D341Med (cell line): ENCODE data around the gene SLC25A40.

Source experiments
- DNase-seq: peaks from one replicate; pipeline ENCODE4 v3.0.0; 2012; ENCODE audit warnings: low spot score

Gene SLC25A40

DNA sequence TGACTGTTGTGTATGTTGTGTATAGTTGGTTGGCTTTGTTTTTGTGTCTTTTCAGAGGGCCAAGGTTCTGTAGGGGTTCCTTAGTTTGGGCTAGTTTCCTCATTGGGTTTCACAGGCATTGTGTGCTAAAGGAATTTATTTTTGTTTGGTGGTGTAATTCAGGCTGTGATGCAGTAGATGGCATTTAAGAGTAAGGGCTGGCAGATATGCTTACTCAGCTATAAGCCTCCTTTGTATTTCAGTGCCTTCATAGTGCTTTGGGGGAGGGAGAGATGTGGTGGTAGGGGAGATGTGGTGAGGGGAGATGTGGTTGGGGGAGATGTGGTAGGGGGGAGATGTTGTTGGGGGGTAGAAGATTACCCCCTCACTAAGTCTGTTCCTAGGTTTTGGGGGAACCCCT lies 91.7 kb downstream of the SLC25A40 start:
- DNase-seq, result no peak
